Measurements from ENCODE around the gene METTL3.

DNA sequence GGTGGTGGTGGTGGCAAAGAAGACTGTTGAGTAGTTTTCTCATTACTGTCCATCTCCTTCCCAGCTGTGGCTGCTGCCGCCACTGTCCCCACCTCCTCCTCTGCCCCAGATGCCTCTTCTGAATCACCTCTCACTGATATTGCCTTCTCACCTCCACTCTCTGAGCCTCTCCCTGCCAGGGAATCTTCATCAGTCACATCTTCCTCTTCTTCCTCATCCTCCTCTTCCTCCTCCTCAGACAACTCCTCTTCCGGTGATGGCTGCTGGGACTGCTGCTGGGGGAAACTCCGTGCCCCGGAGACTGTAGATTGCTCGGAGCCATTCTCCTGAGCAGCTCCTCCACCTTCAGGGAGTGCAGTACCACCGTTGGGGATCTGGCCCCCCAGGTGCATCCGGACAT, 12.1 kb upstream of the METTL3 start:
- TF ChIP-seq, protein P1, sequence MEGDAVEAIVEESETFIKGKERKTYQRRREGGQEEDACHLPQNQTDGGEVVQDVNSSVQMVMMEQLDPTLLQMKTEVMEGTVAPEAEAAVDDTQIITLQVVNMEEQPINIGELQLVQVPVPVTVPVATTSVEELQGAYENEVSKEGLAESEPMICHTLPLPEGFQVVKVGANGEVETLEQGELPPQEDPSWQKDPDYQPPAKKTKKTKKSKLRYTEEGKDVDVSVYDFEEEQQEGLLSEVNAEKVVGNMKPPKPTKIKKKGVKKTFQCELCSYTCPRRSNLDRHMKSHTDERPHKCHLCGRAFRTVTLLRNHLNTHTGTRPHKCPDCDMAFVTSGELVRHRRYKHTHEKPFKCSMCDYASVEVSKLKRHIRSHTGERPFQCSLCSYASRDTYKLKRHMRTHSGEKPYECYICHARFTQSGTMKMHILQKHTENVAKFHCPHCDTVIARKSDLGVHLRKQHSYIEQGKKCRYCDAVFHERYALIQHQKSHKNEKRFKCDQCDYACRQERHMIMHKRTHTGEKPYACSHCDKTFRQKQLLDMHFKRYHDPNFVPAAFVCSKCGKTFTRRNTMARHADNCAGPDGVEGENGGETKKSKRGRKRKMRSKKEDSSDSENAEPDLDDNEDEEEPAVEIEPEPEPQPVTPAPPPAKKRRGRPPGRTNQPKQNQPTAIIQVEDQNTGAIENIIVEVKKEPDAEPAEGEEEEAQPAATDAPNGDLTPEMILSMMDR (IDR thresholded peaks at IDR 0.05) = no peak
- no peak for TF ChIP-seq POLR2A (IDR thresholded peaks at IDR 0.05)

Data from thyroid gland (tissue), 4 donors.